ENCODE results near the gene PHACTR3.

DNA sequence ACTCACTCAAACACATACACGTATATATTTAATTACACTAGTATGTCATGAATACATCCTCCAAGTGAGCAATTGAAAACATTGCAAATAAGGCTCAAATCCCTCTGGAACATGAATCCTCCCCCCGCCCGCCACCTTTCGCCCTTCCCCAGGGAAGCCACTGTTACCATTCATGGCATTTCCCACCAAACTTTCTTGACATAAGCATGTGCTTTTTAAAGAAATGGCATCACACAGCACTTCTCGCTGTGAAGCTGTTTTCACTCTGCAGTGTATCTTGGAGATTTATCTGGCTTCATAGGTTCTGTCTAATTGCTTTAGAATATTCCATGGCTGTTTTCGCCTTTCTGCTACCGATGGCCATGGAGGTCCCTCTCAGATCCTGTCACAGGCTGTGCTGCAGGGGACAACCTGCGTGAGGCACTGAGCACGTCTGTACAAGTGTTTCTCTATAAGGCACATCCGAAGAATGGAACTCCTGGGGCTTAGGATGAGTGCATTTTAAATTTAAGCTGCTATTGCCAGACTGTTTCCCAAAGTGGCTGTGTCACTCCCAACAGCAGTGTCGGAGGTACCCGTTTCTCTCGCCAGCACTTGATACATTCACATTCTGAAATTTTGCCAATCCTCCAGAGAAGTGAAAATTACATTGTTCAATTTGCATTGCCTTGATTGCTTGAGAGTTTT is 22.2 kb upstream of the PHACTR3 start:
- TF ChIP-seq CTCF (conservative IDR thresholded peaks at IDR 0.05) (no peak), ZFX (IDR thresholded peaks at IDR 0.05) (no peak)

Data from C4-2B (cell line).